Hippocampal formation (tissue), 2 donors: ENCODE data around the gene ADAMTS14.
A peak's percentile ranks its signal among the peaks of the same experiment; 100 is the strongest.

ENCODE experiments used
- DNase-seq, 2 donors: peaks; one replicate each; lab custom pipeline; 2025; lab: John Stamatoyannopoulos, UW

The ADAMTS14 gene

GRCh38 chr10:70692043-70692603 is 19.8 kb downstream of the ADAMTS14 start:
- DNase-seq, result no peak

- DNase-seq, result no peak
These were observed 21.5 kb downstream of the ADAMTS14 start for GRCh38 chr10:70693619-70694335.

GRCh38 chr10:70694418-70695141 is 22.3 kb downstream of the ADAMTS14 start:
- DNase-seq, result no peak

- no peak for DNase-seq
These were observed 23.1 kb downstream of the ADAMTS14 start for GRCh38 chr10:70695241-70696030.

DNA sequence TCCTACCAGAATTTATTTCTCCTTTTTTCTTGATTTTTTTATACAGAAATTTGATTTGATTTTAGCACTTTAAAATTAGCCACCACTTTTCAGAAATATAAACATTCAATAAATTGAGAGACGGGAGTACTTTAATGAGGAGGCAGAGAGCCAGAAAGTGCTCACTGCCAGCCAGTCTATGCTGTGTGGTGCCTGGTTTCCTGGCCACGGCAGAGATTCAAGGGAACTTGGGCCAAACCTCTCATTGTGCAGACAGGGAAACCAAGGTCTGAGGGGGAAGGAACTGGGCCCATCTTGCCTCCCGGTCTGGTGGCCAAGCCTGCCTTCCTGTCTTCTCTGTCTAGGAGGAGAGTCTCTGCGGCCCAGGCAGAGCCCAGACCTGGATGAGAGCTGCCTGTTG is 25.9 kb downstream of the ADAMTS14 start:
- DNase-seq, result no peak

DNA sequence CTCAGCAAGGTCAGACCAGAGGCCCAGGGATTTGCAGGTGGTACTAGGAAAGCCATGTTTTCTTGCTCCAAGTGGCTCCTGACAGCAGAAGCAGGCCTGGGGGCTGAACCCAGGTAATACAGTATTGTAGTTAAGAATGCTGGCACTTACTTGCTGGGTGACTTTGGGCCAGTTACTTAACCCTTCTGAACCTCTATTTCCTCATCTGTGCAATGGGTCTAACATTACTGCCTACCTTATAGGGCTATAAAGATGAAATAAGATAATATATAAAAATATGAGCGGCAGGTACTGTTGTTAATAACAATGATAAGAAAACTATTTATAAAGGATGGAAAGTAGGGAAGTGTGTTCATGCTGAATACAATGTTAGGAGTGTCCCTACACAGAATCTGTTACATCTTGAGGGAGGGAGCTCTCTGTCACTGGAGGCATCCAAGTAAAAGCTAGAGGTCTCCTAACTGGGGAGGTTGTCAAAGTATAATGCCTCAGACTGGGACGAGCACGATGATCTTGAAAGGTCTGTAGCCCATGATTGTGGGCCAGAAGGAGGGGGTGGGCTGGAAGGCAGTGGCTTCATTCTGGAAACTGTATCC is 26.9 kb downstream of the ADAMTS14 start:
- DNase-seq, result no peak

GRCh38 chr10:70699659-70700174 is 27.4 kb downstream of the ADAMTS14 start:
- DNase-seq, result no peak

- no peak for DNase-seq
These were observed 30.0 kb downstream of the ADAMTS14 start for GRCh38 chr10:70702190-70702763.

DNA sequence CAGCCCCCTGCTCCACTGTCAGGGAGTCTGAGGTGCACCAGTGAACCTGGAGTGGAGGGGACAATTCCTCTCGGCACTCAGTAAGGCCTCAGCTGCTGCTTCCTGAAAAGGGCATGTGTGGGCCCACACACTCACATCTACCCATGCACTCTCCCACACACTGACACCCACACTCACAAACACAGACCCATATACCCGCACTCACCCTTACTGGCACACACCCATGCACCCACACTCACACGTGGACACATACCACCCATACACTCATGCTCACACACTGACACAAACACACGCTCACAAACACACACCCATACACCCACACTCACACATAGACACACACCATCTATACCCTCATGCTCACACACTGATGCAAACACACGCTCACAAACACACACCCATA is 31.9 kb downstream of the ADAMTS14 start:
- no peak for DNase-seq

DNA sequence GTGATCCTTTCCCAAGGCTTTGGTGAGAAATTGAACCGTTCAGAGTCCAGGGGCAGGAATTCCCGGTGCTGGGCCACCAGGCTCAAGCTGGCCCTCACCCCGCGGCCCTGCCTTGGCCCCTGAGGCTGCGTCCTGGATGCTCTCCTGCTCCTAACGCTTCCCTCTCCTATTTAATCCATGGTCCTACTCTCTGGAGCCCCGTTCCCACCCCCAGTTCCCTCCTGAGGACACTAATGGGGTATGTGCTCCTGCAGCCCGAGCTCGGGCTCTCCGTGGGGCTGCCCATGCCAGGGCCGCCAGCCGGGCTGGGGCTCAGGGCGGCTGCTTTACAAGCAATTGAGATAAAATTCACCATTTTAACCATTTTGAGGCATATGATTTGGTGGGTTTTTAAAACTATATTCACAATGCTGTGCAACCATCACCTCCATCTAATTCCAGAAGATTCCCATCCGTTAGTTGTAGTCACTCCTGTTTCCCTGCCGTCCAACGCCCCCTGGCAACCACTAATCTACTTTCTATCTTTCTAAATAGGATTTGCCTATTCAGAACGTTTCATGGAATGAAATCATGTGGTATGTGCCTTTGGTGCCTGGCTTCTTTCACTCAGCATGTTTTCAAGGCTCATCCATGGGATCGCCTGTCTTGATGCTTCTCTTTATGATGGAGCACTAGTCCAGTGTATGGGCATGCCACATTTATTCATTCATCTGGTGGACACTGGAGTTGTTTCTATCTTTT is 33.0 kb downstream of the ADAMTS14 start:
- no peak for DNase-seq

- no peak for DNase-seq
These were observed 38.9 kb downstream of the ADAMTS14 start for GRCh38 chr10:70711177-70711576.

DNA sequence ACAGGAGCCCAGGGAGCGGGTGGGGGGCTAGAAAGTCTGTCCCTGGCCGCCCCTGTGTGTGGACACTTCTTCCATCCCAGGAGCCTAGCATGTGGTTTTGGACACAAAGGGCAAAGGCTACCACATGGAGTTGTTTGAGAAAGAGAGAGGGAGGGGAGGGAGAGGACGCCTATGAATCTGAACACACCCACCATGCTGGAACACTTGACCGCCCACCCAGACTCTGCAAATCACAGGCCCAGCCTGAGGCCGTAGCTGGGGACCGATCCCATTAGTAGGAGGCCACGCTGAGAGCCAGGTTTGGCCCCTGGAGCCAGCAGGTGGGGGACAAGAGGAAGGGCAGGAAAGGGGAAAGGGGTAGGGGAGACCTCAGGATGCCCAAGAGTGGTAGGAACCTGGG is 39.6 kb downstream of the ADAMTS14 start:
- DNase-seq, result no peak

DNA sequence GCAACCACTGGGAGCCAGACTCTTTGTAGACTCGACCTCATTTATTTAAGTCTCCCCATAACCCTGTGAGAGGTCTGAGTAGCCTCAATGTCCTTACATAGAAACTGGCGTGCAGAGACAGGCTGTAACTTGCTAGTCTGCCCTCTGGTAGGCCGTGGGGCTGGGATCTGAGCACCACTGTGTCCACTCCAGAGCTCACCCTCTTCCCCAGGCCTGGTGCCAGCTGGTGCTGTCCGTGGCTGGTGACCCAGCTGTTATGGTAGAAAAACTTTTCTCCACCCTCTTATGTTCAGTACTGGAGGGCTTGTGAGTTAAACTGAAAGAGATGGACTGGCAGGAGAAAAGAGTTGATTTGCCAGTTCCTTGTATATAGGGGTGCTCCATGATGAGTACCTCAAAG is 41.9 kb downstream of the ADAMTS14 start:
- peak in 1 of 2 donors; percentile 36 for DNase-seq

DNA sequence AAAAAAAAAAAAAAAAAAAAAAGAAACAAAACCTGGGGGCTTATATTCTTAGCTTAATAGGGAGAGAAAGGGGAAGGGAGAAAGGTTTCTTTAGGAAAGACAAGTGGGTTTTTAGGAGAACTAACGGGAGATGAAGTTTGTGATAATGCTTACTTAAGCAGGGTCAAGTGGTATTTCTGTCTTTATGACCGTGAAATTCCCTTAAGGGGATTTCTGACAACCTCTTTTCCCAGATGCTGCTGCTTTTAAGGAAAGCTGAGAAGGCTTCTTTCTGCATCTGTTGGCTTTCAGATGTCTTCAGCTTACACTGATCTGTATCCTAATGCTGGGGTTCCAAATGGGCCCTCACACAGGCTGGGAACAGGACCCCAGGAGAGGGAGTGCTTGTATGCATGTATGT is 42.6 kb downstream of the ADAMTS14 start:
- no peak for DNase-seq

- DNase-seq, result no peak
These were observed 43.8 kb downstream of the ADAMTS14 start for GRCh38 chr10:70715853-70716795.

DNA sequence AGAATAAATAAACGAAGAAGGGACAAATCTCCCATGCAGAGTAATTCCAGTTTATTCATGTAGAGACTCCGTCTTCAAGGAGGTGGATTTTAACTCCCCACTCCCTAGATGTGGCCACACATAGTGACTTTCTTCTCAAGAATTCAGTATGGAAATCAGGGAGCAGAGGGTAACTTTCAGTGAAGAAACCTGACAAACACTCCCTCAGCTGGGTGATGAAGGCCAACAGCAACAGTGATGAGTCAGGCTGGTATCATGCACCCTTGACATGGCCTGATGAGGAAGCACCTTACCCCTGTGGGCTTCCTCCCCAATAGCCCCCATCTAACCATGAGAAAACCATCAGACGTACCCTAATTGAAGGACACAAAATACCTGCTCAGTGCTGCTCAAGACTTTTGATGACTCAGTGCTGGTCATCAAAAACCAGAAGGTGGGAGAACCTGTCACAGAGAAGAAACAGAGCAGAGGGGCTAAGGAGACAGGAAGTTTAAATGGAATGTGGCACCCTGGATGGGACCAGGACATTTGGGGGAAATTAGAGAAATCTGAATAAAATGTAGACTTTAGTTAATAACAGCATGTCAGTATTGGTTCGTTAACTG is 50.6 kb downstream of the ADAMTS14 start:
- no peak for DNase-seq

- no peak for DNase-seq
These were observed 51.5 kb downstream of the ADAMTS14 start for GRCh38 chr10:70723771-70724170.

- DNase-seq, result peak; percentile 18 to 63
These were observed 54.7 kb downstream of the ADAMTS14 start for GRCh38 chr10:70726909-70727495.

- DNase-seq, result no peak
These were observed 56.0 kb downstream of the ADAMTS14 start for GRCh38 chr10:70728328-70728727.
